NCI-H1105 treated with DMSO at 0.1 percent for 48 hours (cell line): ENCODE measurements around the gene SEH1L.
A peak's percentile ranks its signal among the peaks of the same experiment; 100 is the strongest.
"Not testable (repeated sequence)": the region's sequence is repeated elsewhere in the genome, so short reads cannot be mapped to it uniquely, and the experiment has no call there.

ENCODE experiments used
- DNase-seq: peaks from one replicate; lab custom pipeline; 2025; lab: John Stamatoyannopoulos, UW

The SEH1L gene, protein sequence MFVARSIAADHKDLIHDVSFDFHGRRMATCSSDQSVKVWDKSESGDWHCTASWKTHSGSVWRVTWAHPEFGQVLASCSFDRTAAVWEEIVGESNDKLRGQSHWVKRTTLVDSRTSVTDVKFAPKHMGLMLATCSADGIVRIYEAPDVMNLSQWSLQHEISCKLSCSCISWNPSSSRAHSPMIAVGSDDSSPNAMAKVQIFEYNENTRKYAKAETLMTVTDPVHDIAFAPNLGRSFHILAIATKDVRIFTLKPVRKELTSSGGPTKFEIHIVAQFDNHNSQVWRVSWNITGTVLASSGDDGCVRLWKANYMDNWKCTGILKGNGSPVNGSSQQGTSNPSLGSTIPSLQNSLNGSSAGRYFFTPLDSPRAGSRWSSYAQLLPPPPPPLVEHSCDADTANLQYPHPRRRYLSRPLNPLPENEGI

DNA sequence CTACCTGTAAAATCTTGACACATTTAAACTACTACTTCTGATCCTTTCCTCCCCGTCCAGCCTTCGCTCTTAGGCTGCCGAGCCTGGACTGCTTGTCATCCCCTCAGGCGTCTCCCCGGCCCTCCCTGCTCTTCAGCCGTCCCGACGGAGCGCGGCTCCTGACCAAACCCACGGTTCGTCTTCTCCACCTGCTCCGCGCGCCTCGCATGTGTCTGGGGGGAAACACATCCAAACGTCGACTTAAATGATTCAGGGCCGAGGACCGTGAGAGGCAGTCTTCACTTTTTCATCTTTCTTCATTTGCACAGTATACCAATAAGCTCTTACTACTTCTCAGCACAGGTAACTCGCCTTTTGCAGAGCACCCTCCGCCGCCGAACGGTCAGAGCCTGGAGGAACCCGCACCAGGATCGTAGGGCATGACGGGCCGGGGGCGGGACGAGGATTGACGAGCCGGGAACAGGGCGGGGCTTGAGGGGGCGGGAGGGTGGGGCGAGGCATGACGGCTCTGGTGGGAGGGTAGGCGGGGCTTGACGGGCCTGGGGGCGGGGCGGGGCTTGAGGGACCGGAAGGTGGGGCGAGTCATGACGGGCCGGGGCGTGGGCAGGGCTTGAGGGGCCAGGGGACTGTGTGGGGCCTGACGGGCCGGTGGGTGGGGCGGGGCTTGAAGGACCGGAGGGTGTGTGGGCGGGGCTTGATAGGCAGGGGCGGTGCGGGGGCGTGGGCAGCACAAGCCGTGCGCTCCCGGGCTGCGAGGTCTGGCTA lies at the start of gene SEH1L:
SEH1L (plus strand) TSS at position 727 of the 765 bp plus-strand sequence. CDS start 111 bp downstream, outside the sequence.
- peak; percentile 93 for DNase-seq

DNA sequence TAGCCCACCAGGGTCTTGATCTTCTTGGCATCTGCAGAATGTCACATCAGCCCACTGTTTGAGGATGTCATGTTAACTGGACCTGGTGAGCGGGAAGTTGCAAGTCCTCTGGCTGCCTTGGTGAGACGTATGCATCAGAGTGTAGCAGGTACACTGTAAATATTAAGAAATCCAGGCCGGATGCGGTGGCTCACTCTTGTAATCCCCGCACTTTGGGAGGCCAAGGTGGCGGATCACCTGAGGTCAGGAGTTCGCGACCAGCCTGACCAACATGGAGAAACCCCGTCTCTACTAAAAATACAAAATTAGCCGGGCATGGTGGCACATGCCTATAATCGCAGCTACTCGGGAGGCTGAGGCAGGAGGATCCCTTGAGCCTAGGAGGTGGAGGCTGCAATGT lies 46.6 kb upstream of the SEH1L start:
- DNase-seq, result not testable (repeated sequence)

GRCh38 chr18:12904012-12904516 lies 43.7 kb upstream of the SEH1L start:
- no peak for DNase-seq

DNA sequence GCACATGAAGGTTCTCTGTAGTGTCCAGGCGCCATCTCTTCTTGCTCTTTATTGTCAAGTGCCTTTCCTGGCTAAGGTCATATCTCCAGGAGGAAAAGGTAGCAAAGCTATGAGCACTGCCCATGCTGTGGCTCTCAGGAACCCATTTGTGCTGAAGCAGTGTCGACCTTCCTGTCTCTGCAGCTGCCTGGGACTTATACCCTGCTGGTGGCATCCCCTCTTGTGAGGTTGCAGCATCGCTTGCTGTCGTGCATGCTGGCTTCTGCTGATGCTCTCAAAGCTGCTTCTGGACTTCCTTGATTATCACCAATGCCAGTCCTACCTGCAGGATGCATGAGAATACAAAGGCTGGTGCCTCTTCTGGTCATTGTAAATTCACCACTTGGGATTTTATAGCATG lies 41.7 kb upstream of the SEH1L start:
- DNase-seq, result no peak

GRCh38 chr18:12906773-12907172 lies 41.0 kb upstream of the SEH1L start:
- no peak for DNase-seq

DNA sequence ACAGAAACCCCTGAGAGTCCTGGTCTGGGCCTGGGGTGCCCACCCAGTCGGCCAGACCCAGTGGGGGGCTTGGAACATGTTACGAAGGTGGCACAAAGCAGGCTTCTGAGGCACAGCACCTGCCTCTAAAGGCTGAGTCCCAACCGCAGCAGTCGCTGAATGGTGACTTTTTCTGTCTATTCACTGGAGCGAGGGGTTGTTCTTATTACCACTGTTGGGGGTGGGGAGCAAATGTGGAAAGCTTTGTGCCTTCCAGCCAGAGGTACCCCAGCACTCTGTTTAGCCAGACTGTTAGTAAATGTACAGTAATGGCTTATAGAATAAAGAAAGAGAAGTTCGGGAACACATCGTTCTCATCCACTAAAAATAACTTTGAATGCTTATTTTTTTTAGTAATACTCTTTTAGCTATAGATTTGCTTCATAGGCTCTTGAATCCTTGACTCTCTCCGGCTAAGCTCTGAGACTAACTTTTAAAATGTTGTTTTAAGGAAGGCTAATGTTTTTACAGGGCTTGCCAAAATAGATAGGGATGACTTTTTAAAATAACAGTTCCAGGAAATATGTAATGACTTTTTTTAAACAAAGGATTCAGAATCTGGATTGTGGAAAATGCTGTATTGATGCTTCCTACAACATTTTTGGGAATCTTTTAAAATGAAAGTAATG lies 40.4 kb upstream of the SEH1L start:
- DNase-seq, result no peak

GRCh38 chr18:12908706-12909105 lies 39.1 kb upstream of the SEH1L start:
- DNase-seq, result no peak

- no peak for DNase-seq
These were observed 36.5 kb upstream of the SEH1L start for GRCh38 chr18:12911025-12911928.

- no peak for DNase-seq
These were observed 35.7 kb upstream of the SEH1L start for GRCh38 chr18:12911929-12912703.

GRCh38 chr18:12921178-12921577 lies 26.6 kb upstream of the SEH1L start:
- DNase-seq, result no peak

DNA sequence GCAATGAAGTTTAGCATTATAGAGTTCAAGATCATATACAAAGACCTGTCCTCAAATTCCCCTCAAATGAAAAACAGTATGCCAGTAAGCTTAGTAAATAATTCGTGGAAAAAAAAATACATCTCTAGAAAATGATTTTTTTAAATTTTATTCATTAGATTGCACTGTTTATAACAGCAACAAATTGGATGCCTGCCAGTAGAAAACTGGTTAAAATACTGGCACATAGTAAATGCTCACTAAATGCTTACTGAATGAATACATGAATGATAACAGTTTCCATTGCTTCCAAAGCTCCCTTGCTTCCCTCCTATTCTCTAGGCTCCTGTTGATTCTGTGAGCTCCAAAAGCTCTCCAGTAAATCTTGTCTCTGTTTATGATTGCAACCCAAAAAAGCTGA lies 25.5 kb upstream of the SEH1L start:
- no peak for DNase-seq

DNA sequence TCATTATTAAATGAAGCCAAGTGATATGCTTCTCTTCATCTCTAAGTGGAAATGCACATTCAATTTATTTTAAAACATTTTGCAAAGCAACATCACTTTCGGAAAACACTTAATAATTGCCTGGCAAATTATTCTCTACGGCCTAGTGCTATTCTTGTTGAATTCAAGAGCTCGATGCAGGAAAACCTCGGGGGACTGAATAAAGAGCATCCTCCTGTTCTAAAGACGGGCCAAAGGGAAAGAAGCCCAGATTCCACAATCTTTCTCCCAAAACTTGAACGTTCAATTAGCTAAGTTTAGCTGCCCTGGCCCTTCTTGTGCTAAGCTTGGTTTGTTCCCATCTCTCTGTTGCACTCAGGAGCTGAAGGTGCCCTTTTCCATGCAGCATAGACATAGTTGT lies 23.2 kb upstream of the SEH1L start:
- DNase-seq, result no peak

DNA sequence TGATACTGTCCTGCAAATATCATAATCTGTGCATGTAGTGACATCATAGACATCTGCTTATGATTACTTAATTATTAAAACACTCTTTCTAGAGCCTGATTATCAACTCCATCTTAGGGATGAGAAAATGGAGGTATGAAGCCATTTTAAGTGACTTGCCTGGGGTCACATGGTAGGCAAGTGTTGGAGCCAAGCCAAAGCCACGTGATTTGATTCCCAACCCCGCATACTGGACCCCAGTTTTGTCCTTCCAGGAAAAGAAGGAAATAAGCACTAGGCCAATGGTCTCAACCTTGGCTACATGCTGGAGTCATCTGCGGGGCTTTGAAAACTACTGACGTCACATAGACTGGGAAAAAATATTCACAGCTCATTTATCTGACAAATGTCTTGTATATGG lies 19.6 kb upstream of the SEH1L start:
- DNase-seq, result no peak

DNA sequence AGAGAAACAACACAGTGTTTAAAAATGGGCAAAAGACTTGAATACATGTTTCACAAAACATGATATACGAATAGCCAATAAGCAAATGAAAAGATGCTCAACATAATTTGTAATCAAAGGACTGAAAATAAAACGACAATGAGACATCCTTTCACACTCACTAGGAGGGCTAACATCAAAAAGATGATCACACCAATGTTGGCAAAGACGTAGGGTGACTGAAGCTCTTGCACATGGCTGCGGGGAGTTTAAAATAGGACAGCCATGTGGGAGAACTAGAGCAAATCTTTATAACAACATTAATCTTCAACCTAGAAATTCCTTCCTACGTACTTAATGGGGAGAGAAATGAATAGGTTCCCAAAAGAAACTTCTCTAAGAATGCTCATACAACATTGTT lies 19.2 kb upstream of the SEH1L start:
- DNase-seq, result no peak

- DNase-seq, result no peak
These were observed 18.2 kb upstream of the SEH1L start for GRCh38 chr18:12929477-12930083.

DNA sequence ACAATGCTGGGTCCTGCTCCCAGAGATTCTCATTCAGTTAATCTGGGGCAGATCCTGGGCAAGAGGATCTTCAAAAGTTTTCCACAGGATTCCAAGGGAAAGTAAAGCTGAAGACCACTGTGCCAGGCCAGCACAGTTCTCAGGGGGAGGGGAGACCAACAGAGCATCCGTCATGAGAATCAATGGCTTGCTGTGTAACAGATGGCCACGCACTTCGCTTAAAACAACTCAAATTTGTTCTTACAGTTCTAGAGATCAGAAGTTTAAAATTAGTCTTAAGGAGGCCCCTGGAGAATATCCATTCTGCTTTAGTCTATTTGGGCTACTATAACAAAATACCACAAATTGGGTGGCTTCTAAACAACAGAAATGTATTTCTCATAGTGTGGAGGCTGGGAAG lies 17.4 kb upstream of the SEH1L start:
- DNase-seq, result no peak

GRCh38 chr18:12930908-12931307 lies 16.9 kb upstream of the SEH1L start:
- no peak for DNase-seq

- DNase-seq, result no peak
These were observed 14.5 kb upstream of the SEH1L start for GRCh38 chr18:12933327-12933726.

DNA sequence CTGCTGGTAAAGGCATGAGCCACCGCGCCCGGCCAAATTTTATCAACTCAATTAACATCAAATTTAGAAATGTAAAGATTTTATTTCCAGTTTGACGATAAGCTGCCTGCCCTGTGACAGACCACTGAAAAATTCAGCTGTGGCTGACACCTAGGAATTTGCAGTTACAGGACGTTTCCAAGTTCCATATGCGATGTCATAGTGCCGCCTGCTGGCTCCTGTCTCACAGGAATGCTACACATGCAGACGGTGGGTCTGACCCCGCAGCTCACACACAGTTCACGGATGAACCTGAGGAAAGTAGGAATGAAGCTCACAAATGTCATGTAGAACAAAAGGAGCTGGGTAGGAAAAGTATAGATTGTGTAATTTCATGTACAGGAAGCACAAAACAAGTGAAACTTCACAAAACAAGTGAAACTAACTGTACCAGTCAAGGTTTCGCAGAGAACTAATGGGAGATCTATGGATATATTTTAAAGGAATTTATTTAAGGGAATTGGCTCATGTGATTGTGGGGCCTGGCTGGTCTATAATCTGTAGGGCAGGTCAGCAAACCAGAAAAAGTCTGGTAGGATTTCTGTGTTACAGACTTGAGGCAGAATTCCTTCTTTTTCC lies 13.2 kb upstream of the SEH1L start:
- DNase-seq, result peak; percentile 24

- no peak for DNase-seq
These were observed 8.6 kb upstream of the SEH1L start for GRCh38 chr18:12939162-12939561.
